ENCODE measurements around the gene ZBTB16. TPM values are rescaled to one million over a fixed set of nuclear protein-coding genes. Genes with fewer than 3 reads are reported as not detected.

ZBTB16 gene
- total RNA-seq, 3 donors from 2014 or later (not counting 1 experiment from before 2014, with no cell fraction given) = 104 to 224 (median 156) TPM

- Histone ChIP-seq H3K27ac (ENCODE audit: low read length) (peak overlapping the region; percentile 82), H3K4me3 (ENCODE audit: low read length) (no peak overlapping the region), H3K27me3 (ENCODE audit: control insufficient read depth, insufficient read depth, low read length) (no peaks in the 10 kb centered on the region), H3K9me3 (ENCODE audit: control insufficient read depth, insufficient read depth, low read length) (no peaks in the 10 kb centered on the region), H3K4me1 (ENCODE audit: control insufficient read depth, insufficient read depth, low read length) (peaks cover 90% of the 10 kb centered on the region), H3K36me3 (ENCODE audit: control insufficient read depth, insufficient read depth, low read length) (peaks cover 1% of the 10 kb centered on the region)
- ATAC-seq (no peak), DNase-seq (peak in 1 of 2 donors; percentile 26)
- Mint-ChIP-seq H3K4me3 (peak overlapping the region; percentile 75), H3K9me3 (no peaks in the 10 kb centered on the region), H3K4me1 (peaks cover 96% of the 10 kb centered on the region in 2 donors), H3K27me3 (ENCODE audit: low read depth in 2 of 2) (no peaks in the 10 kb centered on the region), H3K27ac (peak overlapping the region; percentile 85 to 87), H3K36me3 (no peaks in the 10 kb centered on the region)
- WGBS (ENCODE audit: insufficient coverage) = 88% methylated on average over 11 of the region's 11 CpGs
- TF ChIP-seq CTCF (IDR thresholded peaks at IDR 0.05) = no peak
- intact Hi-C loops (cut with micrococcal nuclease) = loop anchor here (2.0 to 5.0 kb wide), 2 partner anchors 35 to 106 kb away; no protein-coding TSS in a partner anchor
Measured at GRCh38 chr11:114182471-114183043, 123.0 kb downstream of the ZBTB16 start.

- TF ChIP-seq CTCF (IDR thresholded peaks at IDR 0.05) = no peak
- Mint-ChIP-seq H3K9me3 (no peaks in the 10 kb centered on the region), H3K36me3 (no peaks in the 10 kb centered on the region), H3K27ac (peak overlapping the region; percentile 85 to 87), H3K27me3 (ENCODE audit: low read depth in 2 of 2) (no peaks in the 10 kb centered on the region), H3K4me3 (peak overlapping the region; percentile 75), H3K4me1 (peaks cover 96% of the 10 kb centered on the region in 2 donors)
- Histone ChIP-seq H3K27ac (ENCODE audit: low read length) (peak overlapping the region; percentile 82), H3K4me3 (ENCODE audit: low read length) (no peak overlapping the region), H3K27me3 (ENCODE audit: control insufficient read depth, insufficient read depth, low read length) (no peaks in the 10 kb centered on the region), H3K36me3 (ENCODE audit: control insufficient read depth, insufficient read depth, low read length) (peaks cover 1% of the 10 kb centered on the region), H3K4me1 (ENCODE audit: control insufficient read depth, insufficient read depth, low read length) (peaks cover 95% of the 10 kb centered on the region), H3K9me3 (ENCODE audit: control insufficient read depth, insufficient read depth, low read length) (no peaks in the 10 kb centered on the region)
- intact Hi-C loops (cut with micrococcal nuclease) = loop anchor here (2.0 to 5.0 kb wide), 2 partner anchors 36 to 106 kb away; no protein-coding TSS in a partner anchor
- ATAC-seq (peak; percentile 73 to 86 (median 82)), DNase-seq (peak; percentile 66 to 84)
- 23% methylated on average over 15 of the region's 15 CpGs for WGBS (ENCODE audit: insufficient coverage)
Measured at GRCh38 chr11:114183044-114183511, 123.6 kb downstream of the ZBTB16 start.

GRCh38 chr11:114185436-114185835 is 125.9 kb downstream of the ZBTB16 start:
- no peaks in the 10 kb centered on the region for H3K27me3 Mint-ChIP-seq (ENCODE audit: low read depth in 2 of 2)
- no peaks in the 10 kb centered on the region for H3K36me3 Mint-ChIP-seq
- H3K27ac Mint-ChIP-seq = peak overlapping the region; percentile 85 to 87
- no peak overlapping the region for H3K4me3 ChIP-seq (ENCODE audit: low read length)
- H3K9me3 Mint-ChIP-seq = no peaks in the 10 kb centered on the region
- DNase-seq (peak; percentile 55 to 69), ATAC-seq (peak; percentile 66 to 76 (median 71))
- peaks cover 1% of the 10 kb centered on the region for H3K36me3 ChIP-seq (ENCODE audit: control insufficient read depth, insufficient read depth, low read length)
- intact Hi-C loops (cut with micrococcal nuclease) = loop anchor here (1.0 to 2.0 kb wide), 2 partner anchors 19 to 25 kb away; no protein-coding TSS in a partner anchor
- peaks cover 93 to 95% of the 10 kb centered on the region in 2 donors for H3K4me1 Mint-ChIP-seq
- H3K4me3 Mint-ChIP-seq = peak overlapping the region; percentile 74
- H3K9me3 ChIP-seq (ENCODE audit: control insufficient read depth, insufficient read depth, low read length) = no peaks in the 10 kb centered on the region
- peaks cover 88% of the 10 kb centered on the region for H3K4me1 ChIP-seq (ENCODE audit: control insufficient read depth, insufficient read depth, low read length)
- TF ChIP-seq CTCF (IDR thresholded peaks at IDR 0.05) = no peak
- WGBS (ENCODE audit: insufficient coverage) = 43% methylated on average over 6 of the region's 6 CpGs
- H3K27me3 ChIP-seq (ENCODE audit: control insufficient read depth, insufficient read depth, low read length) = no peaks in the 10 kb centered on the region
- peak overlapping the region; percentile 80 for H3K27ac ChIP-seq (ENCODE audit: low read length)

Measured in natural killer cell (primary cell).